ENCODE data around the gene RSPH6A. TPM values are rescaled to one million over a fixed set of nuclear protein-coding genes. Genes with fewer than 3 reads are reported as not detected.

The RSPH6A gene
- total and polyA plus RNA-seq, 2 experiments from 2014 or later, result not detected

DNA sequence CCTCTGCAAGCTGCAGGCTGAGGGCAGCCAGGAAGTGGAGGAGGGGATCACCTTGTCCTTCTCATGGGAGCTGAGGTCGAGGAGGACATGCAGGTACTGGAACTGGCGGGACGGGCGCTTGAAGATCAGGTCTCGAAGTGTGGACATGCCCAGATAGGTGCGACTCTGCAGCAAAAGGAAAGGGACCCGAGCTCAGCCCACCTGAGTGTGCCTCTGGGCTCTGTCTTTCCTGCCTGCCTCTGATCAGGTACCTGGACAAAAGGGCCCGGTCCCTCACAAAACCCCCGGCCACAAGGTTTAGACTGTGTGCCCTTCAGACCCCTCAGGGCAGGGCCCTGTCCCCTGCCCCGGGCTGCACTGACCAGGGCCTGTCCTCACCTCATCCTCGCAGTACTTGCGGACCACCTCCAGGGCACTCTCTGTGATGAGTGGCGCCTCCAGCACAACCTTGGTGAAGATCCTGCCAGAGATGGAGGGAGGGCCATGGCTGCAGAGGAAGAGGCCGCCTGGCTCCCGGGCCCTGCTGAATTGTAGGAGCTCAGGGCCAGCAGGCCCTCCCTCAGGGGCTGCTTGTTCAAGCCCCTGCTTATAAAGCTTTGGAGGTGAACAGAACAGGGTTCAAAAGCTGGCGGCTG lies 12.5 kb upstream of the RSPH6A start:
- 87 to 90% methylated on average over 15 to 16 of the region's 16 CpGs for WGBS, 2 experiments (ENCODE audit: low coverage in 1 of 2, low lambda C conversion rate in 2 of 2, missing lambda C conversion rate in 2 of 2)
- Histone ChIP-seq H3K4me3 (no peak overlapping the region), H3K79me2 (ENCODE audit: insufficient read depth) (no peaks in the 10 kb centered on the region), H3K27ac (no peak overlapping the region), H3K4me2 (ENCODE audit: unreplicated experiment) (no peak overlapping the region), H3K36me3 (ENCODE audit: low read depth) (peaks cover 36% of the 10 kb centered on the region; the same call in 1 of the 2 replicates), H2AFZ (no peak overlapping the region), H3K9ac (no peak overlapping the region), H4K20me1 (ENCODE audit: insufficient read depth) (no peaks in the 10 kb centered on the region), H3K9me2 (ENCODE audit: insufficient read depth) (no peaks in the 10 kb centered on the region), H3F3A (ENCODE audit: insufficient read depth) (no peaks in the 10 kb centered on the region), H3K4me1 (ENCODE audit: insufficient read depth) (no peaks in the 10 kb centered on the region), H3K27me3 (replicated peaks; ENCODE audit: insufficient read depth) (no peaks in the 10 kb centered on the region), H3K9me3 (ENCODE audit: low read depth) (no peaks in the 10 kb centered on the region)
- in situ Hi-C loops (cut with MboI), result no loop called here
- TF ChIP-seq EZH2phosphoT487 (IDR thresholded peaks at IDR 0.05; ENCODE audit: insufficient read depth, low read depth) (no peak), EZH2 (IDR thresholded peaks at IDR 0.05; ENCODE audit: insufficient read depth, poor library complexity, severe bottlenecking) (no peak)
- DNase-seq, result no peak

GRCh38 chr19:45826934-45827333 lies 11.8 kb upstream of the RSPH6A start:
- Histone ChIP-seq H3K36me3 (ENCODE audit: low read depth) (peaks cover 30% of the 10 kb centered on the region; the same call in 1 of the 2 replicates), H3K79me2 (ENCODE audit: insufficient read depth) (no peaks in the 10 kb centered on the region), H3K27ac (no peak overlapping the region), H3K4me3 (no peak overlapping the region), H4K20me1 (ENCODE audit: insufficient read depth) (no peaks in the 10 kb centered on the region), H3K4me1 (ENCODE audit: insufficient read depth) (no peaks in the 10 kb centered on the region), H3K9ac (no peak overlapping the region), H3K9me3 (ENCODE audit: low read depth) (no peaks in the 10 kb centered on the region), H3K27me3 (replicated peaks; ENCODE audit: insufficient read depth) (no peaks in the 10 kb centered on the region), H2AFZ (no peak overlapping the region), H3K9me2 (ENCODE audit: insufficient read depth) (no peaks in the 10 kb centered on the region), H3K4me2 (ENCODE audit: unreplicated experiment) (no peak overlapping the region), H3F3A (ENCODE audit: insufficient read depth) (no peaks in the 10 kb centered on the region)
- no peak for TF ChIP-seq EZH2phosphoT487 (IDR thresholded peaks at IDR 0.05; ENCODE audit: insufficient read depth, low read depth)
- no peak for TF ChIP-seq EZH2 (IDR thresholded peaks at IDR 0.05; ENCODE audit: insufficient read depth, poor library complexity, severe bottlenecking)
- WGBS, 2 experiments (ENCODE audit: low coverage in 1 of 2, low lambda C conversion rate in 2 of 2, missing lambda C conversion rate in 2 of 2), result 86 to 87% methylated on average over 10 to 11 of the region's 11 CpGs
- DNase-seq, result no peak
- in situ Hi-C loops (cut with MboI), result no loop called here

- Histone ChIP-seq H4K20me1 (ENCODE audit: insufficient read depth) (no peaks in the 10 kb centered on the region), H2AFZ (no peak overlapping the region), H3K9me3 (ENCODE audit: low read depth) (no peaks in the 10 kb centered on the region), H3K9me2 (ENCODE audit: insufficient read depth) (no peaks in the 10 kb centered on the region), H3F3A (ENCODE audit: insufficient read depth) (no peaks in the 10 kb centered on the region), H3K4me1 (ENCODE audit: insufficient read depth) (no peaks in the 10 kb centered on the region), H3K36me3 (ENCODE audit: low read depth) (peaks cover 23% of the 10 kb centered on the region; the same call in 1 of the 2 replicates), H3K4me2 (ENCODE audit: unreplicated experiment) (no peak overlapping the region), H3K9ac (no peak overlapping the region), H3K27ac (no peak overlapping the region), H3K79me2 (ENCODE audit: insufficient read depth) (no peaks in the 10 kb centered on the region), H3K4me3 (no peak overlapping the region), H3K27me3 (replicated peaks; ENCODE audit: insufficient read depth) (no peaks in the 10 kb centered on the region)
- TF ChIP-seq EZH2 (IDR thresholded peaks at IDR 0.05; ENCODE audit: insufficient read depth, poor library complexity, severe bottlenecking) (no peak), EZH2phosphoT487 (IDR thresholded peaks at IDR 0.05; ENCODE audit: insufficient read depth, low read depth) (no peak)
- in situ Hi-C loops (cut with MboI), result no loop called here
- WGBS, 2 experiments (ENCODE audit: low coverage in 1 of 2, low lambda C conversion rate in 2 of 2, missing lambda C conversion rate in 2 of 2), result 82% methylated on average over 21 to 22 of the region's 22 CpGs
- no peak for DNase-seq
Measured at GRCh38 chr19:45825917-45826893, 11.1 kb upstream of the RSPH6A start.

DNA sequence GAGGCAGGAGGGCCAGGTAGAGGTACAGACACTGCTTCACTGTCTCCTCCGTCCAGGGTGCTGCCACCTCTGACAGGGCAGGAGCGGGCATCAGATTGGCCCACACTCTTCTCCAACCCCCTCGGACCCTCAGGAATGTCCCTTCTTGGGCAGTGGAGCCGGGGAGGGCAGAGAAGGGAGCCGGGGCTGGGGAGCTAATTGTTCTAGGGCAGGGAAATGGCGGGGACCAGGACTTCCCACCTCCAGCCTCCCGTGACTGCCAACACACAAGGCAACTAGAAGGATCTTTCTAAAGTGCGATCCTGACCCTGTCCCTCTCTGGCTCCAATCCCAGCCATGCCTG lies 10.1 kb upstream of the RSPH6A start:
- no peaks in the 10 kb centered on the region for H3K4me1 ChIP-seq (ENCODE audit: insufficient read depth)
- peaks cover 22% of the 10 kb centered on the region; the same call in 1 of the 2 replicates for H3K36me3 ChIP-seq (ENCODE audit: low read depth)
- no peaks in the 10 kb centered on the region for H4K20me1 ChIP-seq (ENCODE audit: insufficient read depth)
- H2AFZ ChIP-seq, result no peak overlapping the region
- H3K27ac ChIP-seq, result no peak overlapping the region
- DNase-seq, result no peak
- H3K27me3 ChIP-seq (replicated peaks; ENCODE audit: insufficient read depth), result no peaks in the 10 kb centered on the region
- no peak overlapping the region for H3K4me3 ChIP-seq
- H3K4me2 ChIP-seq (ENCODE audit: unreplicated experiment), result no peak overlapping the region
- H3K9me2 ChIP-seq (ENCODE audit: insufficient read depth), result no peaks in the 10 kb centered on the region
- H3K9me3 ChIP-seq (ENCODE audit: low read depth), result no peaks in the 10 kb centered on the region
- in situ Hi-C loops (cut with MboI), result no loop called here
- no peak overlapping the region for H3K9ac ChIP-seq
- 93% methylated on average over 8 of the region's 8 CpGs for WGBS, 2 experiments (ENCODE audit: low coverage in 1 of 2, low lambda C conversion rate in 2 of 2, missing lambda C conversion rate in 2 of 2)
- TF ChIP-seq EZH2 (IDR thresholded peaks at IDR 0.05; ENCODE audit: insufficient read depth, poor library complexity, severe bottlenecking), result no peak
- TF ChIP-seq EZH2phosphoT487 (IDR thresholded peaks at IDR 0.05; ENCODE audit: insufficient read depth, low read depth), result no peak
- no peaks in the 10 kb centered on the region for H3F3A ChIP-seq (ENCODE audit: insufficient read depth)
- no peaks in the 10 kb centered on the region for H3K79me2 ChIP-seq (ENCODE audit: insufficient read depth)

All from GM23248 (cell line).